ENCODE measurements around the gene DYNC1I1.

DYNC1I1 gene

GRCh38 chr7:95794917-95795515 lies 22.7 kb downstream of the DYNC1I1 start:
- no peak for ATAC-seq

GRCh38 chr7:95796617-95797016 lies 24.3 kb downstream of the DYNC1I1 start:
- ATAC-seq = no peak

- no peak for ATAC-seq
Measured at GRCh38 chr7:95798401-95798930, 26.1 kb downstream of the DYNC1I1 start.

- ATAC-seq = no peak
Measured at GRCh38 chr7:95800787-95801186, 28.4 kb downstream of the DYNC1I1 start.

- no peak for ATAC-seq
Measured at GRCh38 chr7:95802270-95802669, 29.9 kb downstream of the DYNC1I1 start.

- ATAC-seq = no peak
Measured at GRCh38 chr7:95804052-95804451, 31.7 kb downstream of the DYNC1I1 start.

- no peak for ATAC-seq
Measured at GRCh38 chr7:95805909-95806308, 33.6 kb downstream of the DYNC1I1 start.

- no peak for ATAC-seq
Measured at GRCh38 chr7:95808396-95808795, 36.0 kb downstream of the DYNC1I1 start.

GRCh38 chr7:95811846-95812445 lies 39.6 kb downstream of the DYNC1I1 start:
- no peak for ATAC-seq

- ATAC-seq = no peak
Measured at GRCh38 chr7:95814721-95815120, 42.4 kb downstream of the DYNC1I1 start.

GRCh38 chr7:95817866-95818640 lies 45.7 kb downstream of the DYNC1I1 start:
- no peak for ATAC-seq

GRCh38 chr7:95820778-95821177 lies 48.4 kb downstream of the DYNC1I1 start:
- ATAC-seq = no peak

GRCh38 chr7:95822717-95823116 lies 50.4 kb downstream of the DYNC1I1 start:
- no peak for ATAC-seq

- ATAC-seq = no peak
Measured at GRCh38 chr7:95824616-95825015, 52.3 kb downstream of the DYNC1I1 start.

GRCh38 chr7:95828824-95829790 lies 56.8 kb downstream of the DYNC1I1 start:
- no peak for ATAC-seq

- ATAC-seq = no peak
Measured at GRCh38 chr7:95840953-95841950, 68.9 kb downstream of the DYNC1I1 start.

GRCh38 chr7:95843286-95843685 lies 70.9 kb downstream of the DYNC1I1 start:
- no peak for ATAC-seq

- no peak for ATAC-seq
Measured at GRCh38 chr7:95845007-95845406, 72.7 kb downstream of the DYNC1I1 start.

- no peak for ATAC-seq
Measured at GRCh38 chr7:95847061-95847460, 74.7 kb downstream of the DYNC1I1 start.

- ATAC-seq = no peak
Measured at GRCh38 chr7:95859429-95859828, 87.1 kb downstream of the DYNC1I1 start.

GRCh38 chr7:95861041-95861440 lies 88.7 kb downstream of the DYNC1I1 start:
- ATAC-seq = no peak
